Medulla oblongata (tissue), 1 donor: ENCODE measurements around the gene NDFIP2.
"Not testable (repeated sequence)": the region's sequence is repeated elsewhere in the genome, so short reads cannot be mapped to it uniquely, and the experiment has no call there.

Source experiments
- DNase-seq: peaks from one replicate; pipeline ENCODE4 v3.0.0-alpha.2; 2015; ENCODE audit errors: extremely low spot score

The NDFIP2 gene

GRCh38 chr13:79534596-79534995, 53.6 kb downstream of the NDFIP2 start:
- no peak for DNase-seq

- DNase-seq, result no peak
Measured at GRCh38 chr13:79538757-79539156, 57.8 kb downstream of the NDFIP2 start.

GRCh38 chr13:79540504-79540903, 59.5 kb downstream of the NDFIP2 start:
- no peak for DNase-seq

- DNase-seq, result peak; percentile 89
Measured at GRCh38 chr13:79541426-79542049, 60.6 kb downstream of the NDFIP2 start.

- DNase-seq, result no peak
Measured at GRCh38 chr13:79543883-79544282, 62.9 kb downstream of the NDFIP2 start.

GRCh38 chr13:79547211-79548195, 66.5 kb downstream of the NDFIP2 start:
- DNase-seq, result no peak

GRCh38 chr13:79548902-79549301, 67.9 kb downstream of the NDFIP2 start:
- no peak for DNase-seq

- no peak for DNase-seq
Measured at GRCh38 chr13:79549355-79550106, 68.6 kb downstream of the NDFIP2 start.

GRCh38 chr13:79557666-79558065, 76.7 kb downstream of the NDFIP2 start:
- no peak for DNase-seq

GRCh38 chr13:79560954-79561353, 80.0 kb downstream of the NDFIP2 start:
- DNase-seq, result no peak

GRCh38 chr13:79562557-79562956, 81.6 kb downstream of the NDFIP2 start:
- no peak for DNase-seq

GRCh38 chr13:79566118-79566517, 85.2 kb downstream of the NDFIP2 start:
- DNase-seq, result no peak

- DNase-seq, result no peak
Measured at GRCh38 chr13:79571147-79571546, 90.2 kb downstream of the NDFIP2 start.

- not testable (repeated sequence) for DNase-seq
Measured at GRCh38 chr13:79573892-79574291, 92.9 kb downstream of the NDFIP2 start.

GRCh38 chr13:79581870-79582315, 100.9 kb downstream of the NDFIP2 start:
- no peak for DNase-seq

- no peak for DNase-seq
Measured at GRCh38 chr13:79582896-79583295, 101.9 kb downstream of the NDFIP2 start.

GRCh38 chr13:79585033-79585432, 104.1 kb downstream of the NDFIP2 start:
- no peak for DNase-seq

GRCh38 chr13:79589603-79590393, 108.8 kb downstream of the NDFIP2 start:
- no peak for DNase-seq

GRCh38 chr13:79590394-79590676, 109.4 kb downstream of the NDFIP2 start:
- DNase-seq, result no peak

- no peak for DNase-seq
Measured at GRCh38 chr13:79591493-79591892, 110.5 kb downstream of the NDFIP2 start.

GRCh38 chr13:79593121-79593520, 112.2 kb downstream of the NDFIP2 start:
- no peak for DNase-seq
